ENCODE data around the gene URB1.
"Not testable (repeated sequence)": the region's sequence is repeated elsewhere in the genome, so short reads cannot be mapped to it uniquely, and the experiment has no call there.

URB1 gene

GRCh38 chr21:32392880-32393676 is at the start of gene URB1:
Gene URB1 (minus strand): TSS chr21:32393012. CDS start chr21:32392910, 102 bp downstream.
- H3K4me3 ChIP-seq (ENCODE audit: low read depth, low read length) = peak within 1 kb of the TSS; percentile 93

GRCh38 chr21:32437729-32438128 is 44.9 kb upstream of the URB1 start:
- no peak overlapping the region for H3K4me3 ChIP-seq (ENCODE audit: low read depth, low read length)

DNA sequence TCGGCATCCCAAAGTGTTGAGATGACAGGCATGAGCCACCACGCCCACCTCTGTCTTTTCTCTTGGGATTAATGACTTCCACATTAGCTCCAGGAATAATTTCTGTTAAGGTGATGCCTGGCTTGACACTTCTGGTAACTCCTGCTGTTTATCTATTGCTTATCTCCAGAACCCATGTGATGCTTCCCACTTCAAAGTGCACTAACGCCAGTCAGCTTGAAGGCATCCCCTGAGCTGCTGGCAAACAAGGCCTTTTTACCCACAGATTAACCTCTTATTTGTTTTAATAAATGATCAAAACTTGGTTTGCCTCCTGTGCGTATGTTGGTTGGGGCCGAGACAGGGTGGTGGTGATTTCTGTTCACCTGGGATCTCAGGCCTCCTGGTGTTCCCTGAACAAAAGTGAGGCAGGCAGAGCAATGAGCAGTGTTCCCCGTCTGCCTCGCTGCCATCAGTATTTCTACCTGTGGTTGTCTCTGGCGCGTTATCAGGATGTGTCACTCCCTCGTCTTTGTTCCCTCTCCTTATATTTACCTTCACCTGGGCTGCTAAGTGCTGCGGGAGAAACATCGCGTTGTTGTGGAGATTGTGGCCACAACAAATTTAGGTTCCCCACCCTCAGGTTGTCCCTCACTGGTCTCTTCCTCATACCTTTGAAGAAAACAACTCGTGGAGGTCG is 40.3 kb upstream of the URB1 start:
- H3K4me3 ChIP-seq (ENCODE audit: low read depth, low read length) = not testable (repeated sequence)

GRCh38 chr21:32427958-32428623 is 35.3 kb upstream of the URB1 start:
- H3K4me3 ChIP-seq (ENCODE audit: low read depth, low read length) = no peak overlapping the region

DNA sequence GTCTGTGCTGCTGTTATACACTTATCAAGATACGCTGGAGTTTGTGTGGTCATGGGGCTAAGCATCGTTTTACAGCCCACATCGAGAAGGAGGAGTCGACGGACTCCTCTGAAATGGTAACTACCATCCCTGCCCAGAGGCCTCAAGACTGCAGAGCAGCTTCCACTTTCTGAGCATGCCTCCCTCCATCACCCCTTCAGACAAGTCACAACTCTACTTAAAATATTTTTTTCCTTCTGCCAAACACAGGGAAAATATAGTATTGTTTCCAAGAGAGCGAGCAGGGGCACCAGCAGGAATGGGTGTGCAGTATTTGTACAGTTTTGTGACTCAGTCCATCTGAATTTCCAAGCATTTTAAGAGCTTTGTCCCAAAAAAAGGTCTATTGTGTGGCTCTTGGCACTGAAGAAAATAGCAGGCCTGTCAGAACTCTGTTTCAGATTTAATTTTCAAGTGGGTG is 33.8 kb upstream of the URB1 start:
- no peak overlapping the region for H3K4me3 ChIP-seq (ENCODE audit: low read depth, low read length)

DNA sequence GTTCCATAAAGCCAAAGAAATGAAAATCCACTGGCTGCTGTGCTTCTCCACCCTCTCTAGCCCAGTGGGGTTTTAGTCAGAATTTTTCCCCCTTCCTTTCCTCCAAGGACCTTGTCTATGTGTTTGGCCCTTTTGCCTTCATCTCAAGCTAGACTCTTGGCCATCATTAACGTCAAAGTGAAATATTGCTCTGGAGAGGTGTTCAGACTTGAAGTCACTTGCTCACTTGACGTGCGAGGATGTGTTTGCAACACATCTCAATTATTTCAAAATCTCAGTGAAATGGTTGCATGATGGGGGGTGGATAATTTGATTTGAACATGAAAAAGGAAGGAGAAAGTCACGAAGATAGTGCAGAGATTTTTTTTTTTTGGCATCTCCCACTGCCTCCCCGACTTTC is 33.3 kb upstream of the URB1 start:
- no peak overlapping the region for H3K4me3 ChIP-seq (ENCODE audit: low read depth, low read length)

DNA sequence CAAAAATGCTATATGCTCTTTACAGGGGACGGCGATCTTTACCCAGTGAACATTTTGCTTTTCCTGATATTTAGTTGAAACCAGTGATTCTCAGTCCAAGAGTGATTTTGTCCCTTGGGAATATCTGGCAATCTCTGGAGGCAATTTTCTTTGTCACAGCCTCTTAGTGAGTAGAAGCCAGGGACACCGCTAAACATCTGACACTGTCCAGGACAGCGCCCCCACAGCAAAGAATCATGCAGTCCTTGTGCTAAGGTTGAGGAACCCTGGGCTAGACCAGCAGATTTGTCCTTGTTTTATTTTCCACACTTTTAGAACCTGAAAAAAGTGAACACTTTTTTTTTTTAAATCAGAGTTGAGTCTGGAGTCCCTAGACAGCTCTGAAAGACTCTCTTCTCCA is 32.8 kb upstream of the URB1 start:
- H3K4me3 ChIP-seq (ENCODE audit: low read depth, low read length) = no peak overlapping the region

- no peak overlapping the region for H3K4me3 ChIP-seq (ENCODE audit: low read depth, low read length)
These were observed 31.9 kb upstream of the URB1 start for GRCh38 chr21:32424674-32425073.

DNA sequence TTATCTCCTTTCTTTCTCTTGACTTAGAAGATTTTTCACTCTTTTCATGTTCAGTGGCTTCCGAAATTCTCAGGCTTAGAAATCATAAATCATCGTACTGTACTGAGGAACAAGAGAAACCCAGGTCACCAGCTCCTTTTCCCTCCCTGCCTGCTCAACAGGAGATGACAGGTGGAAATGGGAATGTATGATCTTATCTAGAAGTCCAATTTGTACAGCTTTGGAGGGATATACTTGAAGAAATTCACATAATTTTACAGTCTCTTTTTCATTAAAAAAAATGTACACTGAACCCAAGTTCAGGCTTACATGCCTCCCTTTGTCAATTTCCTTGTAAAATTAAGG is 31.4 kb upstream of the URB1 start:
- H3K4me3 ChIP-seq (ENCODE audit: low read depth, low read length) = no peak overlapping the region

- H3K4me3 ChIP-seq (ENCODE audit: low read depth, low read length) = no peak overlapping the region
These were observed 30.7 kb upstream of the URB1 start for GRCh38 chr21:32423320-32424190.

- H3K4me3 ChIP-seq (ENCODE audit: low read depth, low read length) = no peak overlapping the region
These were observed 29.3 kb upstream of the URB1 start for GRCh38 chr21:32422064-32422463.

GRCh38 chr21:32418146-32418545 is 25.3 kb upstream of the URB1 start:
- no peak overlapping the region for H3K4me3 ChIP-seq (ENCODE audit: low read depth, low read length)

GRCh38 chr21:32415451-32416398 is 22.9 kb upstream of the URB1 start:
- H3K4me3 ChIP-seq (ENCODE audit: low read depth, low read length) = no peak overlapping the region

GRCh38 chr21:32414579-32415358 is 22.0 kb upstream of the URB1 start:
- no peak overlapping the region for H3K4me3 ChIP-seq (ENCODE audit: low read depth, low read length)

DNA sequence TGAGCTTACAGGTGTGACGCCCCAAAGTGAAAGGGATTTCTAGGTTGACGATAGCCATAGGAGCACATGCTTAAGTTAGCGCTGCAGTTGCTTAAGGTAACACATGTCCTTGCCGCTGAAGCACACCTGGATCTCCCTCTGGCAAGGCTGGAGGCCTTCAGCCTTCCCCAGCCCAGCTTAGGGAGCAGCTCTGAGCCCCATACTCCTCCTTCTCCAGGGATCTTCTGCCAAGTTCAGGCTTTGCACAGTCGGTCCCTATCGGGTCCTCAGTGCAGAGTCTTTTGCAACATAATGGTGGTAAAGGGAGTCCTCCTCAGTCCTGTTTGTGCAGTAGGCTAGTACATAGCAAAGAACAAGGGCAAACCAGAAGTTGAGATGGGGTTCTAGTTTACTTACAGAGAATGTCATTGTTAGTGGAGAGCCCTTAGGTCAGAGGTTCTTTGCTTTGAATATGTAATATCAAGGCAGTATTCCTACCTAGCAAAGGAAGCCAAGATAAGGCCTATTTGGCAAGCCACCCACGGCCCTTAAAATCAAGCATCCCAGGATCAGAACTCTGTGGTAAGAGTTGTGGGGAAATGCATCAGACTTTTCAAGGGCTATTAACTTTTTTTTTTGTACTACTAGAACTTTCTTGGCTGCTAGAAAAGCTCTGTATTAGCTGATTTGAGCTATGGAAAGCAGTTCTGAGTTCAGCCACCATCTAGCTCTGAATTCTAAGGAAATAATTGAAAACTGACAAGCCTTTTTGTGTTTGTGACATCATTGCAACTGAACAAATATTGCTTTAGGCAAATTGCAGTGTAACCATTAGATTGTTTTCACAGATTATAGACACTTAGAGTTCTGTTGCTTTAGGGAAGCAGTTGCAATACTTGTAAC is 21.1 kb upstream of the URB1 start:
- H3K4me3 ChIP-seq (ENCODE audit: low read depth, low read length) = no peak overlapping the region

GRCh38 chr21:32413015-32413504 is 20.2 kb upstream of the URB1 start:
- no peak overlapping the region for H3K4me3 ChIP-seq (ENCODE audit: low read depth, low read length)

DNA sequence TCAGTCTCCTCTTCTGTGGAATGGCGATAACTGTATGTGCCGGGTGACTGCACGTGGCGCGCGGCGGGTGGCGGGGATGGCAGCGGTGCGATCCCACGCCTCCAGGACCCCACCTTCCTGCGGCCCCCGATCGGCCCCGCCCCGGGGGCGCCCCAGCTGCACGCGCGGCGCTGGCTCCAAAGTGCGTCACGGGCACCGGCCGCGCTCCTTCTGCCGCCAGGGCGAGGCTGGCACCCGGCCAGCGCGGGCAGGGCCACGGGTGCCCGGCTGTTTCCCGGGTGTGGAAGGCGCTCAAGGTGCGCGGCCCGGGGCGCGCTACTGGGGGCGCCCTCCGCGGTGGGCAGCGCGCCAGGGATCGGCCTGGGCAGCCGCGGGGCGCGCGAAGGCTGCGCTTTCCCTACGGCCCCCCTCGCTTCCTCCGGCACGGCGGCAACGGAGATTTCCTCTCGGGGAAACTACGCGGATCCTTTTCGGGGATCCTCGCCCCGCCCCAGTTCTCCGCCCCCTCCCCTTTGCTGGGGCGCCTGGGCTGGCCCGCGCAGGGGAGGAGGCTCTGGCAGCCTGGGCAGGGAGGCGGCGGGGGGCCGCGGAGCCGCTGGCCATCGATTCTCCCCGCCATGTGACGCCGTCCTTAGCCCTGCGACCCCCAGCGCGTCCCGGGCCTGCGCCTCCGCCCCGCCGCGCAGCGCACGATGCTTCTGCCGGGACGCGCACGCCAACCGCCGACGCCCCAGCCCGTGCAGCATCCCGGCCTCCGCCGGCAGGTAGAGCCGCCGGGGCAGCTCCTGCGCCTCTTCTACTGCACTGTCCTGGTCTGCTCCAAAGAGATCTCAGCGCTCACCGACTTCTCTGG is 19.6 kb upstream of the URB1 start, which contains the start of gene EVA1C:
EVA1C (plus strand) TSS at position 545 of the 853 bp plus-strand sequence; CDS start at position 693, 148 bp downstream.
- H3K4me3 ChIP-seq (ENCODE audit: low read depth, low read length) = peak within 1 kb of the TSS; percentile 38

All from iPS-11a (cell line).